Measurements from ENCODE around the gene HSF4.

The HSF4 gene

DNA sequence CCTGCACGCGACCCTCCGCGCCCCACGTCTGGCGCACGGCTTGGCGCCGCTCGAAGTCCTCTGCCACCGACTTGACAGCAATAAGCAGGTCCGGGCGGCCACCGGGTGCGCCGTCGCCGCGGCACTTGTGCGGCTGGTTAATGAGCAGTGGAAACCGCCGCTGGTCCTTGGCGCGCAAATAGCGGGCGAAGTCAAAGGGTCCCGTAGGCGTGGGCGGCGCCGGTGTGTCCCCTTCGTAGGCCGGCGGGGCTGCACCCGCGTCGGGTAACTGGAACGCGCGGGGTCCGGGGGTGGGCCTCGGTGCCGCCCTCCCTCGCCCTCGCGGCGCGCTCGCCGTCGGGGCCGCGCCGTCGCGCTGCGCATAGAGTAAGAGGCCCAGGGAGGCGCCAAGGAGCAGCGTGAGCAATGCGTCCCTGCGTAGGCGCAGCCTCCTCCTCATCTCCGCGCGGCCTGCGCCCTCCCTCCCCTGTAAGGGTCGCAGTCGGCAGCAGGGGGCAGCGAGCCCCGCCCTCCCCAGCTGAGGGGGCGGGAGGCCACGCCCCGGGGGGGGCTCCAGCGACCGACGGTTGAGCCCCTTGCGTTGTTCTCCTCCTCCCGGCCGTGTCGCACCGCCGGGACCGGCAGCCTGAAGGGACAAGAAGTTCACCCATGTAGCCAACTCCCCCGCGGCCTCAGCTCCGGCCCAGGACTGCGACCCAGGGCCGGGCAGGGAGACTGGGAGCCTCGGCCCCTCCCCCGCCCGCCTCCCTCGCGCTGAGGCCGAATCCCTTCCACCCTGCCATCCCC lies 14.3 kb upstream of the HSF4 start:
- no peak for DNase-seq

DNA sequence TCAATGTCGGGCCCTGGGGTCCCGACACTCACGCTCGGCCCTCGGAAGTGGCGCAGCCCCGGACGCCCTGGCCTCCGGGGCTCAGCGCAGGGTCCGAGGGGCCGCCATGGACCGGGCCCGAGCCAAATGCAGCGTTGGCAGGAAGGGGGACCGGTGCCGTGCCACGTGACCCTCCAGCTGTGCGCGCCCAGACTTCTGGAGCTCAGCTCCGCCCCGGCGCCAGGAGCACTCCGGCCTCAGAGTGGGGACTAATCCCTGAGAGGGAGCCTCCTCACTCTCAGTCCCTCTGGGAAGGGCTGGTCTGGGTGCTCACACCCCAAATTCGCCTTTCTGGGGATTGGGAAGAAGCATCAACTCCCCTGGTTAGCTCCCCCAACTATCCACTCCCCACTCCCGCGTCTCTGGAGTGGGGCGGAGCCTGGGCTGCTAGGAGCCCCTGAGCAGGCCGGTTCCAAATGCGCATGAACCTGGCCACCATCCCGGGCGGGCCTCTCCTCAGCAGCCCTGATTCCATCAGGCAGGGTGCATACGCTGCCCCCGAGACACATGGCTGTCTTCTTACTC lies 13.6 kb upstream of the HSF4 start, which contains the start of gene B3GNT9:
Gene B3GNT9 (minus strand): TSS at position 166 of the 564 bp plus-strand sequence. CDS start 513 bp downstream, outside the sequence.
- no peak for DNase-seq

DNA sequence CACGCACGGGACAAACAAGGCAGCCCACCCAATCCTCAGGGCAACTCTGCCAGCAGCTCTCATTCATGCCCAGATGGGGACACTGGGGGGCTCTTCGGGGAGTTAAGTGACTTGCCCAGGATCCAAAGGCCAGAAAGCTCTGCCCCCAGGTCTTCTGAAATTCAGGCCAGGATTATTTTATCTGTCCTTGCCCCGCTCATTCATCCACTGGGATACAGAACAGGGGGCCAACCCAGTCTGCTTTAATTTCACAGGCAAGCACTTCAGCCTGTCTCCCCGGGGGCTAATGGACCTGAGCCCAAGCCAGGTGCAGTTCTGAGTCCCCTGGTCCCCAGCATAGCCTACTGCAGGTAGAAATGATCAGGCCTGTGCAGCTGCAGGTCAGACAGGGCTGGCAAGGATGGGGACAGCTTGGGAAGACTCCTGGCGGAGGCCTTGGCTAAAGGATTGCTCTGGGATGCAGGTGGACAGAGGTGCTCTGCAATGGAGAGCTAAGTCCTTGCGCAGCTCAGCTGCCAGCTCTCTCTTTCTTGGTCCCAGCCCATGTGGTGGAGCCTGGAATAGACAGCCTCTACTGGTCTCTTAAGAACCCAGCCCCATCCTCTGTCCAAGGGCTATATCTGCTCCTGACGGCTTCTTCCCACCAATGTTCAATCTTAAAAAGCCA lies 13.0 kb upstream of the HSF4 start:
- no peak for DNase-seq

DNA sequence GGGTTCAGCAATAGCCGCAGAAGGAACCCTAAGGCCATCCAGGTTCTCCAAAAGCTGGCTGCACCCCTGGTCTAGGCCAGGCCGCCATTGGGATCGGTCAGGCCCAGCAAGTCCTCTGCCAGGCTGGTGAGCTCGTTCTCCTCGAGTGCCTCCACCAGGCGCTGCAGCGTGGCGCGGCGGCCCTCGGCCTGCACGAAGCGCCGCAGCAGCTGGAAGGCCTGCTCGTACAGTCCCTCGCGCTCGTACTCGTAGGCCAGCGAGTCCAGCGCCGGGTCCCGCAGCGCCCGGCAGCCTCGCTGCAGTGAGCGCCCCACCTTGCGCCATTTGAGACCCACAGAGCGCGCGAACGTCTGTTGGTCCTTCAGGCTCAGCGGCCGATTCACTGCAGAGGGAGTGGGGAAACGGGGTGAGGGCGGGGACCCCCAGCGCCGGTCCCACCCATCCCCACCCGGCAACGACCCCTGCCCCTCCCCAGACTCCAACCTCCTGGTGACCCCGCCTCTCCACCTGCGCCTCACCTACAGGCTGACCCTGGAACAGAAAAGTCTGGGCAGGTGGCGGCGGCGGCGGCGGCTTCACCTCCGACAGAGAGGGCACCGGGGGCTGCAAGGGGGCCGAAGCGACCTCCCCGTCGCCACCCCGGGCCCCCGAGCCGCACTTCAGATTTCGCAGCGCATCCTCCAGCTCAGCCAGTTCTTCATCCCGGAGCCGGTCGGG lies 9.8 kb upstream of the HSF4 start:
- no peak for DNase-seq

DNA sequence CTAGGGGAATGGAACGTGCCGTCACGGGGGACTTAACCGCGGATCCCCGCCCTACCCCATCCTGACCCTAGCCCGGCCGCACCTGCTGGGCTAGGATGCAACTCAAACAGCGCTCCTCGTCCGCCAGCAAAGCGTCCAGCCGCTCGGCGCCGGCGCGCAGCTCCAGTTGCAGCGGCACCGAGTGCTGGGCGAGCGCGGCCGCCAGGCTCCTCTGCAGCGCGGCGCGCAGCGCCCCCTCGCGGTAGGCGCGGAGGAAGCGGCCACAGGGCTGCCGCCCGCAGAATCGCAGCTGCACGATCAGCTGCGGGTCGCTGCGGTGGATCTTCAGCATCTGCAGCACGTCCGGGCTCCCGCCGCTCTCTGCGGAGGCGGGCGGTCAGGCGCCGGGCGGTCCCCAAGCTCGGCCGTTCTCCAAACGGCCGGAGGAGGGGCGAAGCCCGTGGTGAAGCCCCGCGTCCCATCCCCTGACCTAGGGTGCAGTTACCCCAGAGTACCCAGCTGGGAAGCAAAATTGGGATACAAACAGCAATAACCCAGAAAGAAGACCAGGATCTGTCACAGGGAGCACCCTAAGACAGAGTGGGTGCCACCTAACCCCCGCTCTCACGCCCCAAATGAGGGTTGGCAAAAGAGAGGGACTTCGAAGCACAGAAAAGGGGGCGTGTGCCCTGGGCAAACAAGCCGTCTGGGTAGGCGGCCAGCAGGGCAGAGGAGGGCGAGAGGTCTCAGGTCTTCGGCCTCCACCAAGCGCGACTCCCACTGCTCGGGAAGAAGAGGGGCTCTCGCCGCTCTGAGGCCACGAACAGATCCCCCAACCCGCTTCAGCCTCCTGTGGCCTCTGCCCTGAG lies 9.0 kb upstream of the HSF4 start:
- peak; percentile 68 for DNase-seq

DNA sequence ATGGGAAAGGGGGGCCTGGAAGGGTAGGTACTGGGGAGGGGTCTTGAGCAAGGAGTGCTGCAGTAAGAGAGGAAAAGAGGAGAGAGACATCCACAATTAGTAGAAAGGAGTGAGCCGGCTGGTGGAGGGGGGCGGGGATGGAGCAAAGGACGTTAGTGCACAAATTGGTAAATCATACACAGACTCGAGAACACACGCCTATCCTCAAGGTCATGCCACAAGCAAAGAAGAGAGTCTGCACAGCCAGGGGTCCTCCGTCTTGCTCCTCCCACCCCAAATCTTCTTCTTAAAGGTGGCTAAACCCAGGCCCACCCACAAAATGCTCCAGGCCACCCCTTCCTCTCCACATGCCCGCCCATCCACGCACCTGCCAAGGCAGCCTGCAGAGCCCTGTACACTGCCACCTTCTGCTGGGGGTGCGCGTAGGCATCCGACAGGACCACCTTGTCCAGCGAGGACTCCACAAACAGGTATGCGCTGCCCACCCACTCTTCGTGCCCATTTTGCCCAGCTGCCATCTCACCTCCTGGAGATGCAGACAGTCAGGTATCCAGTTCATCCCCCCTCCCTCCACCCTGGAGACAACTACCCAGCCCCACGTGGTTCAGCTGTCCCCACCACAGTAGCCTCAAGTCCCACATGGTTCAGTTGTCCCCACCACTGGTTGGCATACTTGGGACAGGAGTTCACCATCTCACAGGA lies 8.3 kb upstream of the HSF4 start:
- no peak for DNase-seq

DNA sequence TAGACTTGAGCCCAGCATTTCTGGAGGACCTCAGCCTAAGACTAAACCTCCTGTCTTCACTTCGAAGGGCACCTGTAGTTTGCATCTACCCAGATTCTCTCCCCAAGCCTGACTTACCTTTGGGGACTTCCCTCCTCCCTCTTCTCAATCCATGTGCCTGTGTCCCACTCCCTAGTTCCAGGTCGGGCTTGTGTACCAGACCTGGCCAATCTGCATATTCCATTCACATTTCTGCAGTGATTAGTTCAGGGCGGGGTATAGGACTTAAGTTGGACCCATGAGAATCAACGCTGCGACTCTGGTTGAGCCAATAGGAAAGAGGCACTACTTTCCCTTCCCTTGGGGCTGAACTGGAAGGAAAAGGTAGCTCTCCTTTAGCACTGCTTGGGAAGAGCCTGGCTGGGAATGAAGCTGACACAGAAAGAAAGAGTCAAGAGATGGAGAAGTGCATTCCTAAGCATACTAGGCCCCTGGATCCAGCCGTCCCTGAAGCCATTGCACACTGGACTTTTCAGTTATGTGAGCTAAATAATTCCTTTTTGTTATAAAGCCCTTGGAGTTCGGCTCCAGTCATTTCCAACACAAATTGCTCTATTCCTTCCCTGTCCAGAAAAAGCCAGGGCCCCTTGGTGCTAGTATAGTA lies 7.3 kb upstream of the HSF4 start:
- DNase-seq = no peak

DNA sequence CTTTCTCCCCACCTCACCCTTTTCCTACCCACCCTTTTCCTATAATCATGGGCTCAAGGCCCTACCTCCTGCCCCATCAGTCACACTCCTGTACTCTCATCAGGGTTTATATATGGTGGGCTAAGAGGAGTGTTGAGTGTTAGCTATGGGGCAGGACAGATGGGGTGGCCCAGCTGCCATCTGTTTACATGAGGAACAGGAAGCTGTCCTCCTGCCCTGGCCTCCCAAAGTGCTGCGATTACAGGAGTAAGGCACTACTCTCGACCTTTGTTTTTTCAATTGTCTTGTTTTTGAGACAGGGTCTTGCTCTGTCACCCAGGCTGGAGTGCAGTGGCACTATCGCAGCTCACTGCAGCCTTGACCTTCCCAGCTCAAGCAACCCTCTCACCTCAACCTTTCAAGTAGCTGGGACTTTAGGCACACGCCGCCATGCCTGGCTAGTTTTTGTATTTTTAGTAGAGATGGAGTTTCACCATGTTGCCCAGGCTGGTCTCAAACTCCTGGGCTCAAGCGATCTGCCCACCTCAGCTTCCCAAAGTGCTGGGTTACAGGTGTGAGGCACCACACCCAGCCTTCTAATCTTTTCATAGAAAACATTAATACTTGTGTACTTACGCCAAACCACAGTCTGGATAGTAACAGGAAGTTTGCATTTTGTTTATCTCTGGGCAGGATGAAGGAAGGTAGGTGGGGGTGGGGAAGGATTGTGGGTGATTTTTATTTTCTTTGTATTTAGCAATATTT lies 6.5 kb upstream of the HSF4 start:
- DNase-seq = no peak

DNA sequence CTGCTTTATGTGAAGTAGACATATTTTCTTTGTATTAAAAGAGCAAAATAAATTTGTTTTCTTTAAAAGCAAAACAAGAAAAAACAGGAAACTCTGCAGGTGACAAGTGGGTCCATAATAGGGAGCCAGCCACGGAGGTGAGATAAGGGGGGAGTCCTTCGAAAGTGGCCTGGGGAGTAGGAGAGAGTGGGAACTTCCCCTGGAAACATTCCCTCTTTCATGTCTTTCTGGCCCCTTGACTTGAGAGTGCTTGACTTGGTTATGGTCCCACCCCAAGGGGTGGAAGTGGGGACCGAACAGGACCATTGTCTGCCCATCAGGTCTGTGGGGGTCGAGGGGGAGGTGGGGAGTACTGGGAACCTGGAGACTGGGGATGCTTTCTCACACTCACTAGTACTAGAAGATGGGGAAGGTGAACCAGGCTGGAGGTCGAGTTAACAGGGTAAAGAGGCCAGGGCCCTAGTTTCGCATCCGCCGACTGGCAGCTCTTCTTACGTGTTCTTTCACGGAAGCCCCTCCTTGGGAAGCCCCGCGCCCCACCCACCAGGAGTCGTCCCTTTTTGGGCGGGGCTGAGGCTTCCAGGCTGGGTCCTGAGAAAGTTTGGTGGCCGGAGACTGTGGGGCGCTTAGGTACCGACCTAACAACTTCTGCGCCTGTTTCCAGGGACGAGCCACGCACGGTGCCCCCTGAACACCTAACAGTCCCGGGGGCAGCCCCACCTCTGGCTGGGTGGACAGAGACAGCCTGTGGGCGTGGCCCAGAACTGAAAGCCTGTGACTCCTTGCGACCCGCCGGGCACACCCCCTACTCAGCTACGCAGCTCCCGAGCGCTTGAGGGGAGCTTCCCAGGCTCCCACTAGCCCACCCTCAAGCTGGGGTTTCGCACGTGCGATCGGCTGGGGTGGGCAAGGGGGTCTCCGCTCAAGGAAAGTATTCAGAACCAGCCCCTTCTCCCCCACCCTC lies 5.6 kb upstream of the HSF4 start:
- peak; percentile 77 for DNase-seq

DNA sequence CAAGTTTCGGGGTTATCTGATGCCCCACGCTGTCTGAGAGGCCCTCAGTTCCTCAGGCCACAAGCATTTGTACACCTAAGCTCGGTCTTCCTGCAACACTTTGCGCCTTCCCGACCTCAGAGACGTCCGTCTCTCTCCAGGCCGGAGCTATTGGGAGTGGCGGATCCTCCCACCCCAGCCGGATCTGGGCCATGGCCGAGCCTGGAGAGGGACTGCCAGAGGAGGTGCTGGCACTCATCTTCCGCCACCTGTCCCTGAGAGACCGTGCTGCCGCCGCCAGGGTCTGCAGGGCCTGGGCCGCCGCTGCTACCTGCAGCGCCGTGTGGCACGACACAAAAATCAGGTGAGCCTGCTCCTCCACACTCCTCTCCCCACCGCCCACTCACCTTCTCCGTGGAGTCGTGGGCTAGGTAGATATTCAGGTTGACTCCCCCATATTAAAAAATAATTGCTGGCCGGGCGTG lies 2.9 kb upstream of the HSF4 start:
- DNase-seq = no peak

DNA sequence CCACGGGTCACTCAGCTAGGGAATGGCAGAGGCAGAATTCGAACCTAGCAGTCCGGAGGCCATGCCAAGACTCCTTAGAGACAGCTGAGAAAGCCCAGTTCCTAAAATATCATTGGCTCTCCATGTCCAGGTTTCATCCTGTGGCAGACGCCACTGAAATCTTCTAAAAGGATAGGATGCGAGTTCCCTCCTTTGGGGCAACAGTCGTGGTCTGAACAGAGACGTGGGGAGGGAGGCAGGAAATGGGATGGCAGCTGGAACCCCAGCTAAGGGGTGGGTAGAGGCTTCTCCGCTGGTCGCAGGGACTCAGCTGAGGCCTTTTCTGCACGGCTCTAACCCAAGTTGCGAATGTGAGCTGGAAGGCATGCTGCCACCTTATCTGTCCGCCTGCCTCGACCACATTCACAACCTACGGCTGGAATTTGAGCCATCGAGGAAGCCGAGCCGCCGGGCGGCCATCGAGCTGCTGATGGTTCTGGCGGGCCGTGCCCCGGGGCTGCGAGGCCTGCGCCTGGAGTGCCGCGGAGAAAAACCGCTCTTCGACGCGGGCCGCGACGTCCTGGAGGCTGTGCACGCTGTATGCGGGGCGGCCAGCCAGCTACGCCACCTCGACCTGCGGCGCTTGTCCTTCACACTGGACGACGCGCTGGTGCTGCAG lies 1.9 kb upstream of the HSF4 start:
- DNase-seq = no peak

DNA sequence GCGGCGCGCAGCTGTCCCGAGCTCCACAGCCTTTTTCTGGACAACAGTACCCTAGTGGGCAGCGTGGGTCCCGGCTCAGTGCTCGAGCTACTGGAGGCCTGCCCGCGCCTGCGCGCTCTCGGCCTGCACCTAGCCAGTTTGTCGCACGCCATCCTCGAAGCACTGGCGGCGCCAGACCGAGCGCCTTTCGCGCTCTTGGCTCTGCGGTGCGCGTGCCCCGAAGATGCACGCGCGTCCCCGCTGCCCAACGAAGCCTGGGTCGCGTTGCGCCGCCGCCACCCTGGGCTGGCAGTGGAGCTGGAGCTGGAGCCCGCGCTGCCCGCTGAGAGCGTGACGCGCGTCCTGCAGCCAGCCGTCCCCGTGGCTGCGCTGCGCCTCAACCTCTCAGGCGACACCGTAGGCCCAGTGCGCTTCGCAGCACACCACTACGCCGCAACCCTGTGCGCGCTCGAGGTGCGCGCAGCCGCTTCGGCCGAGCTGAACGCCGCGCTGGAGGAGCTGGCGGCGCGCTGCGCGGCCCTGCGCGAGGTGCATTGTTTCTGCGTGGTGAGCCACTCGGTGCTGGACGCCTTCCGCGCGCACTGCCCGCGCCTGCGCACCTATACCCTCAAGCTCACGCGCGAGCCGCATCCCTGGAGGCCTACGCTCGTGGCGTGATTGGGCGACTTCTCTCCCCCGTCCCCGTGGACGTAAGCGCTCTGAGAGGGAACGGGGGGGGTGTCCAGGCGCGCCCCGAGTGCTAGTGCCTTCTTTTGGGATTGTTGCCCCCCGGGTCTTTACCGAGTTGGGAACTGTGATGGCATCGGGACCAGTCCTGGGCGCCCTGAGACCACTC lies 1.2 kb upstream of the HSF4 start:
- DNase-seq = no peak

DNA sequence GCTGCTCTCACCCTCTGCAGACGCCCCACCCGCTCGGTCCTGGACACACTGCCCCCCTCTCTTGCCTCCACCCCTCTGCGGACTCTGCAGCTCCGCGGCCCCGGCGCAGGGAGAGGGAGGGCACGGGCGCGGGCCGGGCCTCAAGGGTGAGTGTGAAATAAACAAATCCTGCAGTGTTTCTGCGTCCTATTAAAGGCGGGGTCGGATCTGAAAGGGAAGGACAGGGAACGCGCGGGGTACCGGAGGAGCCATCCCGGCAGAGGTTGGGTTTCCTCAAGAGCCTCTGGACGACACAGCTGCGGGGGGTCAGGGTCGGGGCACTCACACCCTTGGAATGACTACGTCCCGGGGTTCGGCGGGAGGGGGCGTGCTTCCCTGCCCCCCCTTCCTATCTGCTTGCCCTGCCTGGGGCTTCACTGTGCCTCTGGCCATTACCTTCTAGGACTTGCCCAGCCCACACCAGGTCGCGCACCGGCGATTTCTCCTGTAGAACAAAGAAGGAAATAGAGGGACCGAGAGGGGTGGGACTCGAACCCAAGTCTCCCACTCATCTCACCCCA lies 466 bp upstream of the HSF4 start:
- no peak for DNase-seq

DNA sequence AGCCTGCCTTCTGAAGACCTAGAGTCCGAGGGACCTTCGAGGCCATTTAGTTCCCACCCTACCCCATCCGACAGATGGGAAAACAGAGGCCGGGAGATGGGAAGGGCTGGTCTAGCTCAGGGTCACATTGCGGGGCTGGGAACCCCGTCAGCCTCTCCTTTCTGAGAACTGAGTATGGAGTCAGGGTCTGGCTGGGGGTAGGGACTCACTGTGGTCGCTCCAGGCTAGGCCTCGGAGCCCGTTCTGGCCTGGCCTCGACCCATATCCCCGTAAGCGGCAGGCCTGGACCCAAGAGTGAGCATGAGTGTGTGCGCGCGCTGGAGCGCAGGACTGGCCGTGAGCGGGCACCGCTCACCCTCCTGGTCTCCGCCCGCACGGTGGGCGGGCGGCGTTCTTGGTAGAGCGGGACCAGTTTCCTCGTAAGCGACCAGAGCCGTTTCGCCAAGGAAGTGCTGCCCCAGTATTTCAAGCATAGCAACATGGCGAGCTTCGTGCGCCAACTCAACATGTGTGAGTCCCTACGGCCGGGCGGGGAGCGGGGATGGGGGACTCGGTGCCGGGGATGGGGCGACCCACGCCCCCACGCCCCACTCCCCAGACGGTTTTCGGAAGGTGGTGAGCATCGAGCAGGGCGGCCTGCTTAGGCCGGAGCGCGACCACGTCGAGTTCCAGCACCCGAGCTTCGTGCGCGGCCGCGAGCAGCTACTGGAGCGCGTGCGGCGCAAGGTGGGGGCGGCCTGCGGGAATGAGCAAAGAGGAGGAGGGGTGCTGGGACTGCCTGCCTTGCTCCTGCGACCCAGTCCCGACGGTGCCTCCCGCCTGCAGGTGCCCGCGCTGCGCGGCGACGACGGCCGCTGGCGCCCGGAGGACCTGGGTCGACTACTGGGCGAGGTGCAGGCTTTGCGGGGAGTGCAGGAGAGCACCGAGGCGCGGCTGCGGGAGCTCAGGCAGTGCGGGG lies 855 bp downstream of the HSF4 start:
- DNase-seq = no peak

DNA sequence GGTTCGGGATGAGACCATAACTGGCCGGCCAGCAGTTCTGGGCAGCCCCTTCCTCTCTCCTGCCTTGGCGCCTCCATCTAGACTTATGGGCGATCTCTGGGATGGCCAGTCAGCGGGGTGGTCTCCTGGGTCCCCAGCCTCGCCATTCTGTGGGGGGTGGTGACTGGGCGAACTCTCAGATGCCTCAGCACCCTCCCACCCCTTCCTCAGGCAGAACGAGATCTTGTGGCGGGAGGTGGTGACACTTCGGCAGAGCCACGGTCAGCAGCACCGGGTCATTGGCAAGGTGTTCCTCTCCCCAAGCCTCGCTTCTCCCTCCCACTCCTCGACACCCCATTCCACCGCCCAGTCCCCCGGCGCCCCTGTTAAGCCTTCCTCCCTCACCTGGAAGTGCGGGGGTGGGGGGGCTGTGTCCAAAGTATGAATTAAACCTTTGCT lies 1.6 kb downstream of the HSF4 start:
- no peak for DNase-seq

DNA sequence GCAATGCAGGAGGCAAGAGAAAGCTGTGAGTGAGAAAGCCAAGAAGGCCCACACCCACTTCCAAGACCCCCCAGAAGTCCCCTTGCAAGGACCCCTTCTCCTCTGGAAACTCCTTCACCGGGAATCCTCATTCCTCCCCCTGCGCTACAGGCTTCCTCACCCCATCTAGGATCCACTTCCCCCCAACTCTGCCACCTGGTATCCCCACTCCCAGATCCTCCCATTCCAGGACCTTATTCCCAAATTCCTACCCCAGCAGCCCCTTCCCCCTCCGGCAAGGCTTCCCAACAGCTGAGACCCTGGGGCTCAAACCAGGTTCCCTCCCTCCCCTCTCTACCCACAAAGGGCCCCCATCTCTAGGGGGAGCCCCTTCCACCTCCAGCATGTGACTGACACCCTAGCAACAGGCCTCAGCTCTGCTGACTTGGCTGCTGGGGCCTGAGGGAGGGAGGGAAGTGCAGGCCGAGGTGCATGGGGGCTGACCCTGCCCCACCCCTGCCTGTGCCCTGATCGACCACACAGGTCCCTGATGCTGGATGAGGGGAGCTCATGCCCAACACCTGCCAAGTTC lies 2.1 kb downstream of the HSF4 start:
- no peak for DNase-seq
